HG03558 (cell line): ENCODE measurements around the gene H2BK1.

Experiments used
- ATAC-seq: cut with Tn5 transposase; IDR thresholded peaks from one replicate; pipeline ENCODE4 v1.9.1; 2021; ENCODE audit warnings: moderate number of reproducible peaks; ENCODE audit not compliant: unreplicated experiment; ENCODE audit errors: extremely low read depth

The H2BK1 gene

GRCh38 chr7:151235091-151235787, 25.0 kb upstream of the H2BK1 start:
- ATAC-seq: no peak

GRCh38 chr7:151233804-151234203, 23.5 kb upstream of the H2BK1 start:
- no peak for ATAC-seq

- ATAC-seq: no peak
Observed at GRCh38 chr7:151232917-151233701, 22.8 kb upstream of the H2BK1 start.

GRCh38 chr7:151232091-151232916, 22.0 kb upstream of the H2BK1 start, which contains the start of gene CHPF2:
Gene CHPF2, plus strand, starts transcription at chr7:151232483. Its CDS starts 1,529 bp downstream, at chr7:151234012.
- peak; percentile 92 for ATAC-seq

GRCh38 chr7:151231080-151231479, 20.8 kb upstream of the H2BK1 start:
- ATAC-seq: no peak

- ATAC-seq: no peak
Observed at GRCh38 chr7:151229249-151229648, 19.0 kb upstream of the H2BK1 start.

- ATAC-seq: no peak
Observed at GRCh38 chr7:151228024-151228866, 18.0 kb upstream of the H2BK1 start.

GRCh38 chr7:151226875-151227782, 16.8 kb upstream of the H2BK1 start, which contains the start of gene ABCF2:
Gene ABCF2, minus strand, starts transcription at chr7:151227205. Its CDS starts 747 bp downstream, at chr7:151226458.
- peak; percentile 99 for ATAC-seq

GRCh38 chr7:151226560-151226874, 16.2 kb upstream of the H2BK1 start:
- no peak for ATAC-seq

- no peak for ATAC-seq
Observed at GRCh38 chr7:151225948-151226510, 15.7 kb upstream of the H2BK1 start.

- ATAC-seq: no peak
Observed at GRCh38 chr7:151223728-151224127, 13.4 kb upstream of the H2BK1 start.

- ATAC-seq: no peak
Observed at GRCh38 chr7:151218170-151218569, 7.9 kb upstream of the H2BK1 start.

GRCh38 chr7:151215396-151215795, 5.1 kb upstream of the H2BK1 start:
- ATAC-seq: no peak

GRCh38 chr7:151213826-151214225, 3.5 kb upstream of the H2BK1 start:
- no peak for ATAC-seq

- ATAC-seq: no peak
Observed at GRCh38 chr7:151212626-151213025, 2.3 kb upstream of the H2BK1 start.

- ATAC-seq: no peak
Observed at GRCh38 chr7:151211155-151211772, 976 bp upstream of the H2BK1 start.

- ATAC-seq: no peak
Observed at GRCh38 chr7:151209588-151209987, 700 bp downstream of the H2BK1 start.

- no peak for ATAC-seq
Observed at GRCh38 chr7:151208253-151208862, 1.9 kb downstream of the H2BK1 start.
